Dermis microvascular lymphatic vessel endothelial cell (primary cell): ENCODE measurements around the gene USP36. TPM values are rescaled to one million over a fixed set of nuclear protein-coding genes. Genes with fewer than 3 reads are reported as not detected.
A peak's percentile ranks its signal among the peaks of the same experiment; 100 is the strongest.
"Not testable (repeated sequence)": the region's sequence is repeated elsewhere in the genome, so short reads cannot be mapped to it uniquely, and the experiment has no call there.

Source experiments
- DNase-seq, 2 donors: peaks; one replicate each; pipeline versions ENCODE4 v3.0.0 to v3.0.0-alpha.2; 2010; ENCODE audit warnings: low read depth in 2 of 2
- total RNA-seq: library from RNA; depleted of rRNA; stranded (reverse); fragments of >200 nt; gene quantifications from 2 replicates; pipeline ENCODE4 v1.2.1, GENCODE V29; 2014

Gene USP36
- 7.8 and 18.2 TPM in 2 replicates for total RNA-seq

DNA sequence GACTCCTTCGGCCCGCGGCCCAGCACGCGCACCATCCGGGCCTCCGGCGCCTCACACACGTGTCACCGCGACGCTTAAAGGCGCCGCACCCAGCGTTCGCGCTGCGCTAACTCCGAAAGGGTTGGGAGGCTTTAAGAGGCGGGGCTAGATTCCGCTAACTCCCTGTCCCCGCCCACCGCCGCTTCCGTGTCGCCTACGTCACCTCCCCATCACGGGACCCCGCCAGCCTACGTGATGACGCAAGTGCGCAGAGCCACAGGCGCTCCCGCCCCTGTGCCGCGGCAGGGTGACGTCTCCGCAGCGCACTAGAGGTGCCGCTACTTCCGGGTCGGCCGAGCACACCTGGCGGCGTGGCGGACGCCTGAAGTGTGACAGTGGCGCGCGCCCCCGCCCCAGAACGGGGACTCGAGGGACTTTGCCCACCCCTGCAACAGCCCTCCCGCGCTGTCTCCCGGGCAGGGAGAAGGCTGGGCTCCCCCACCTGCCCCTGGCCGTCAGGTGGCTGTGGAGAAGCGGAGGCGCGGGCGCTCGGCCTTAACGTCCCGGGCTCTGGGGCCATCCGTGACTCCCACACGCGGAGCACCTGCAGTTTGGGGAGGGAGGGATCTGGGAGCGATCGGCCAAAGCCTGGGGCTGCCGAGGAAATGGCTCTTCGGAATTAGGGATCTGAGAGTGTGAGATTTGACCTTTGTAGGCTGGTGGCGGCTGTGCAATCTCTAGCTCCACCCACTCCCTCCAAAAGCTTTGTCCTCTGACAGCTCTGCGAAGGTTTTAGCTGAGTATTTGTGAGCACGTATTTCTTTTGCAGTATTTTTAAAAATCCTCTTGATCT lies at the start of gene USP36:
TSS of gene USP36 (minus strand) at position 35 of the 832 bp plus-strand sequence. CDS start 4,451 bp downstream, outside the sequence.
- peak; percentile 98 to 99 for DNase-seq

GRCh38 chr17:78890096-78890495 lies 49.5 kb upstream of the USP36 start:
- DNase-seq = not testable (repeated sequence)

GRCh38 chr17:78889531-78889930 lies 48.9 kb upstream of the USP36 start:
- no peak for DNase-seq

DNA sequence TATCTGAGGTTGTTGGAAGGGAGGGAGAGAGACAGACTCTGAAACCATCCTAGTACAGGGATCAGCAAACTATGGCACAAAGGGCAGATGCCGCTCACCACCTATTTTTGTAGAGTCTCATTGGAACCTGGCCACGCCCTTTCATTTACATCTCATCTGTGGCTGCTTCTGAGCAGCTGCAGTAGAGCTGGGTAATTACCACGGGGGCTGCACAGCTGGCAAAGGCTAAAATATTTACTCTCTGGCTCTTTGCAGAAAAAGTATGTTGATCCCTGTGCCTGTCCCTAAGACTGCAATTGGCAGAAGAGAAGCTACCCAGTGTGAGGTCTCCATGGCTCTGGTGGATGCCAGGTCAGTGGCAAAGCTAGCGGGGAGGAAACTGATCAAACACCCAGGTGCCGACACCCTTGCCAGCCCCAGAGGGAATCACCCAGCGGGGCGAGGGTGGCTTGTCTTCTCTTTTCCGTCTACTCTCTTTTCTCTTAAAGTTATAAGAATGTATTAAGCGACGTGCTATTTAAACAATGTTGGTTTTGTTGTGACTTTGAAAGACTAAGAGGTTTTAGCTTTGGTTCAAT lies 48.4 kb upstream of the USP36 start:
- DNase-seq = no peak

- no peak for DNase-seq
These were observed 46.3 kb upstream of the USP36 start for GRCh38 chr17:78886954-78887353.

DNA sequence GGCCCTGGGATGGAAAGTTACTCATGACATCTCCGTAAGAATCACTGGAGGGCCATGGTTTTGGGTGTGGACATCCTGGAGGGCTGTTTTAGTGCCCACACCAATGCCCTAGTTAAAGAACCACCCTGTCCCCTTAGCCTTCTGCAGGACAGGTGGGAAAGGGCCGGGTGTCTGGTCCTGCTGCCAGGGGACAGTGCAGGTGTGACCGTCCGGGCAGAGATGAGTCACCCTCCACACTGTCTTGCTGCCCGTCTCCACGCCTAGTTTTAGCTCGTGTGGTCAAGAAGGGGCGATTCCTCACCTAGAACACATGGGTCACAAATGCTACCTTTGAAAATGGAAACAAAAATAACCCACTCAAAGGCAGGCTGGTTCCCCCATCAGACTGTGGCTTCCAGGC lies 45.3 kb upstream of the USP36 start:
- DNase-seq = no peak

- DNase-seq = no peak
These were observed 44.5 kb upstream of the USP36 start for GRCh38 chr17:78884876-78885667.

DNA sequence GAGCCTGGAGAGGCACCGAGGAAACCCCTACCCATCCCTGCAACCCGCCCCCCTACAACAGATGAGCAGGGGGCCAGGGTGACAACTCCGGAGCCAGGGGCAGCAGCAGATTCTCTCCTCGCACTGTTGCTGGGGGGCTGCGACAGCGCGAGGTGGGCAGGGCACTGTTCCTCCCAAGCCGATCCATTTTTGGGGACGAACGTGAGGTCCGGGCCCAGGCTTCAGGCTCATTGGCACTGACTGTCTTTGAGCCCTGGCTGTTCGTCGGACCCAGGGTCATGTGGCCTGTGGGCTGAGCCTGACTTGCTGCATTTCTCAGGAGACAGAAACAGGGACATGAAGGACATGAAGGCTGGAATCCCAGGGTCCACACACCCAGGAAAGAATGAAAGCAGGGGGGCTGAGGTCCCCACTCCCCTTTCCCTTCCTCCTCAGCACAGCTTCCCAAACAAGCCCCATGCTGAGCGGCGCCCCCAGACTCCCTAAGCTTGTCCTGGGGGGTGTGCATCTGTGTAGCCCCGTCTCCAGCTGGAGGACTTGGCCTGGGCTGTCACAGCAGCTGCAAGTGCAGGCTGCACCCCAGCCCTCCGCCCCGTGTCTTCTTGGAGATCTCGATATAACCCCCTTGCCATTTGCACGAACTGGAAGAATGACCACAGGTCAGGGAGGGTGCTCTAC lies 43.7 kb upstream of the USP36 start:
- DNase-seq = no peak

- DNase-seq = peak; percentile 92 to 98
These were observed 43.0 kb upstream of the USP36 start for GRCh38 chr17:78883533-78884131.

GRCh38 chr17:78883089-78883532 lies 42.5 kb upstream of the USP36 start:
- DNase-seq = peak; percentile 40 to 74

GRCh38 chr17:78882540-78883088 lies 42.0 kb upstream of the USP36 start:
- no peak for DNase-seq

DNA sequence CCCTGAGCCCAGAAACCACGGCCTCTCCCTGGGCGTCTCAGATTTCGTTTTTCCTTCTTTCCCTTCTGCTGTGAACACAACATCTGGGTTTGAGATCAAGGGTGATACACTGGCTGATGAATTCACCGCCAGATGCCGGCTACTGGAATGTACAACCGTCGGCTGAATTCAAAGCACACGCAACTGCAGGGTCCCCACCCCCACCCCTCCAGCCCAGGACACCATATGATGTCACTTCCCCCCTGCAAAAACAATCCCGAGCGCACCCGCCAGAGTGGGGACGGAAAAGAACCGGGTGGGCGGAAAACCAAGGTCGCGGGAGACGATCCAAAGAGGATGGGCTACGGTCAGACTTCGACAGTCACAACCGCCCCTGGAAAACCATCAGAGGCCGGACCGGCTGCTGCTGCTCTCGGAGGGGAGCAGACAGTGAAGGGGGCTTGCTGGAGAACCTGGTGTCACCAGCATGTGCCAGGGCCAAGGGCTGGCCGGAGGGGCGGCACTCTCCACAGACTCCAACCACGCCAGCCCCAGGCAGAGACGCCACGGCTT lies 39.1 kb upstream of the USP36 start:
- DNase-seq = peak; percentile 91 to 92

DNA sequence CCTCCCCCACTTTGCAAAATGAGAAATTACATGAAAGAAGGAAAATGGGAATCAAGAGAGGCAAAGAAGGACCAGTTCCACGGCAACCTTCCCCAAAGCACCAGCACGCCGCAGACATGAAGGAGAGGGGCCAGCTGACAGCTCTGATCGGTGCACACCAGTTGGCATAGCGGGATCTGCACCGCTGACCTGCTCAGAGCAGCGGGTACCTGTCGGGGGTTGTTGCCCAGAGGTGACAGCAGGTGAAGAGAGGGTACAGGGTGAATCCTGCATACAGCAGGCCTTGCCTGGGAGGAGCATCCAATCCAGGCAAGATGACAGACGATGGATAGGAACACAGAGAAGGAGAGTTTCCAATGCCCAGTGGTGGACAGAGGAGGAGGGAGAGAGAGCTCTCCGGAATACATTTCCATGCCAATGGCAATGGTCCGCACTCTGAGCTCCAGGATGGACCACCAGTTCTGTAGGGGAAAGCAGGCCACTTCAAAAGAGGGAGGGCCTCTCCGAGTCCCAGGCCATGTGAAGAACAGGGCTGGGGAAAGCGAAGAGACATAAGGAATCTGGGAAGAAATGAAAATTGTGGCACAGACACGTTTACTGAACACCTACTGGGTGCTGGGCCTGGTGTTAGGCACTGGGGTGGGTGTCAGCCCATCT lies 38.4 kb upstream of the USP36 start:
- no peak for DNase-seq

GRCh38 chr17:78878261-78878660 lies 37.6 kb upstream of the USP36 start:
- no peak for DNase-seq

GRCh38 chr17:78876954-78877517 lies 36.4 kb upstream of the USP36 start:
- not testable (repeated sequence) for DNase-seq

DNA sequence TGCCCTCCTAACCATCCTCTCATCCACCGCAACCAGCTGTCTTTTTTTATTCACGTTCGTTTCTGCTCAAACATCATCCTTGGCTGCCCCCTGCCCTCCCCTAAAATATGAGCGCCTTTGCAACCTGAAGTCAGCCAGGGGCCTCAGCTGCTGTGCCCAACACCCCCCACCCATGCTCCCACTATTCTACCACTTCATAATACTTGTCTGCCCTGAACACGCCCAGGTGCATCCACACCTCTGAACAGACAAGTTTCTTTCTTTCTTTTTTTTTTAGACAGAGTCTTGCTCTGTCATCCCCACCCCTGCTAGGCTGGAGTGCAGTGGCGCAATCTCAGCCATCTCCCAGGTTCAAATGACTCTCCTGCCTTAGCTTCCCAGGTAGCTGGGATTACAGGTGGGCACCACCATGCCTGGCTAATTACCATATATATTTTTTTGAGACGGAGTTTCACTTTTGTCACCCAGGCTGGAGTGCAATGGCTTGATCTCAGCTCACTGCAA lies 35.5 kb upstream of the USP36 start:
- no peak for DNase-seq

GRCh38 chr17:78875363-78876093 lies 34.9 kb upstream of the USP36 start:
- peak in 1 of 2 donors; percentile 84 for DNase-seq

DNA sequence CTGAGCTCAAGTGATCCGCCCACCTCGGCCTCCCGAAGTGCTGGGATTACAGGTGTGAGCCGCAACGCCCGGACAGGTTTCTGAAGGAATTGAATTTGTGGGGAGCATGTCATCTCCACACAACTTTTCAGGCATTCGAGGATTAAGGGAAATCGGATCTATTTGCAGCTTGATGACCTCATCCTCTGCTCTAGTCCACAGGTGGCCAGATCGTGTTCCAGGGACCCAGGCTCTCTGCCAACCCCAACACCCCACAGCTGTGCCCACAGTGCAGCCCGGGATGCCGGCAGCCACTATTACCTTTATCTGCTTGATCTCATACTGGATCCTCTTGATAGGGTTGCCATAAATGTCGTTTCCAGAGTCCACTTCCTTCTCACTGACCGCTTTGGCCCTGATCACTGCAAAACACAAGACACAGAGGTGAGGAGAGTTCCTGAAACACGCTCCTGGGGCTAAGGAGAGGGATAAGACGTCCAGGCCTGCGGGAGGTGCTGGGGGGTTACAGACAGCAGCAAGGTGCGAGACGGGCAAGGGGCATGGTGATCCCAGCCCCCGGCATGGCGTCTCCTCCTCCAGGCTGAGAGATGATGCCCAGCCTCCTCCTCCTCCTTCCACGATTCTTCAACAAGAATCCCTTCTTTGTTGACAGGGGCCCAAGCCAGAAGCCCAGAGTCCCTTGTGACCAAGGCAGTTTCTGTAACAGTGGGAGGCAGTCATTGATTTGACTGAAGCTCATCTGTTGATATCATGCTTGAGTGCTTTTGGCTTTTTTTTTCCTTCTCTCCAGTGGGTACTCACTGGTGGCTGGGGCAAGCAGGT lies 33.1 kb upstream of the USP36 start:
- DNase-seq = peak; percentile 58 to 89
